B cell (primary cell): ENCODE measurements around the gene AQP9. TPM values are rescaled to one million over a fixed set of nuclear protein-coding genes. Genes with fewer than 3 reads are reported as not detected.

Source experiments
- ATAC-seq: fragments of 200-7000 bp; cut with Tn5 transposase; one replicate; pipeline ENCODE4 v1.10.0; 2021; ENCODE audit warnings: low read depth, mild to moderate bottlenecking, moderate number of reproducible peaks, moderate library complexity
- CTCF ChIA-PET: fragments of 350-600 bp; sonication (Branson Sonifier 250); formaldehyde crosslinking; loops from one replicate; lab custom pipeline; 2021; ENCODE audit warnings: antibody characterized with exemption, inconsistent platforms; lab: Charles Lee
- POLR2A ChIA-PET: fragments of 350-600 bp; sonication (Branson Sonifier 250); formaldehyde crosslinking; loops from one replicate; lab custom pipeline; 2021; ENCODE audit warnings: antibody characterized with exemption; lab: Charles Lee
- DNase-seq: peaks from one replicate; pipeline ENCODE4 v3.0.0; 2013
- H2AFZ ChIP-seq: 2 replicates; pipeline ENCODE4 v1.6.1; 2012; ENCODE audit warnings: mild to moderate bottlenecking, low read depth, low read length; ENCODE audit not compliant: insufficient read depth, poor library complexity, severe bottlenecking
- H3K27ac ChIP-seq, 2 donors: 1 replicate in 1 of 2; 2 replicates in 1 of 2; pipeline ENCODE4 v1.5.1; 2012 to 2013; ENCODE audit warnings: low read length in 2 of 2, mild to moderate bottlenecking in 2 of 2, moderate library complexity in 1 of 2
- H3K27me3 ChIP-seq, 4 experiments: fragments of 200-600 bp in 1 of 4; sonication (generic) in 1 of 4; replicated peaks in 1 of 4; 1 replicate in 2 of 4; 2 replicates in 2 of 4; pipeline versions ENCODE4 v1.6.1 to v1.7.0; 2013 to 2016; ENCODE audit warnings: low read length in 3 of 4, mild to moderate bottlenecking in 2 of 4, mixed read lengths in 1 of 4, moderate library complexity in 1 of 4; ENCODE audit not compliant: insufficient read depth in 4 of 4, control insufficient read depth in 3 of 4; ENCODE audit errors: control extremely low read depth in 1 of 4
- H3K36me3 ChIP-seq, 2 experiments: replicated peaks in 1 of 2; 1 replicate in 1 of 2; 2 replicates in 1 of 2; pipeline versions ENCODE4 v1.6.1 to v1.7.1; 2013; ENCODE audit warnings: low read length in 1 of 2; ENCODE audit not compliant: insufficient read depth in 2 of 2, control insufficient read depth in 1 of 2; ENCODE audit errors: control extremely low read depth in 1 of 2, extremely low read depth in 1 of 2
- H3K4me1 ChIP-seq, 2 donors: fragments of 200-600 bp in 1 of 2; sonication (generic) in 1 of 2; 1 replicate in 1 of 2; 2 replicates in 1 of 2; pipeline versions ENCODE4 v1.5.1 to v1.6.1; 2013 to 2017; ENCODE audit warnings: low read length in 2 of 2; ENCODE audit not compliant: control insufficient read depth in 2 of 2, insufficient read depth in 2 of 2
- H3K4me2 ChIP-seq: replicated peaks from 2 replicates; pipeline ENCODE3; 2012; ENCODE audit warnings: mild to moderate bottlenecking, low read depth, low read length; ENCODE audit not compliant: poor library complexity, severe bottlenecking
- H3K4me3 ChIP-seq, 5 experiments: fragments of 200-600 bp in 1 of 5; sonication (generic) in 1 of 5; 1 replicate in 3 of 5; 2 replicates in 2 of 5; pipeline versions ENCODE4 v1.5.1 to v1.7.0; 2011 to 2016; ENCODE audit warnings: low read length in 4 of 5, mild to moderate bottlenecking in 4 of 5, low read depth in 2 of 5, control low read depth in 1 of 5, moderate library complexity in 1 of 5; ENCODE audit not compliant: insufficient read depth in 1 of 5; ENCODE audit errors: control extremely low read depth in 1 of 5, extremely low read depth in 1 of 5
- H3K79me2 ChIP-seq: fragments of 200-600 bp; sonication (generic); one replicate; pipeline ENCODE4 v1.6.0; 2016; ENCODE audit warnings: low read length; ENCODE audit not compliant: control insufficient read depth, insufficient read depth
- H3K9ac ChIP-seq: fragments of 200-600 bp; sonication (generic); 2 replicates; pipeline ENCODE4 v1.6.1; 2017; ENCODE audit warnings: mild to moderate bottlenecking, low read length, moderate library complexity
- H3K9me3 ChIP-seq, 3 donors: one replicate each; pipeline versions ENCODE4 v1.6.1 to v1.7.1; 2013; ENCODE audit warnings: low read length in 2 of 3; ENCODE audit not compliant: control insufficient read depth in 2 of 3, insufficient read depth in 1 of 3; ENCODE audit errors: control extremely low read depth in 1 of 3
- H4K20me1 ChIP-seq: 2 replicates; pipeline ENCODE4 v1.6.0; 2012; ENCODE audit warnings: mild to moderate bottlenecking, low read length; ENCODE audit not compliant: insufficient read depth, control insufficient read depth, poor library complexity, severe bottlenecking
- H3K27ac Mint-ChIP-seq: one replicate; pipeline ENCODE4 v1.8.0; 2021; ENCODE audit warnings: mixed read lengths
- H3K27me3 Mint-ChIP-seq: one replicate; pipeline ENCODE4 v1.8.0; 2021; ENCODE audit warnings: mixed read lengths
- H3K4me1 Mint-ChIP-seq: one replicate; pipeline ENCODE4 v1.8.0; 2021; ENCODE audit warnings: mixed read lengths
- H3K4me3 Mint-ChIP-seq: one replicate; pipeline ENCODE4 v1.8.0; 2021; ENCODE audit warnings: mixed read lengths
- H3K9me3 Mint-ChIP-seq: one replicate; pipeline ENCODE4 v1.8.0; 2022; ENCODE audit warnings: mixed read lengths; ENCODE audit not compliant: insufficient read depth
- CTCF ChIP-seq: fragments of 200-600 bp; IDR thresholded peaks from one replicate; pipeline ENCODE4 v1.8.0; 2022; ENCODE audit warnings: antibody characterized with exemption, mild to moderate bottlenecking
- EZH2 ChIP-seq: IDR thresholded peaks from 2 replicates; pipeline ENCODE4 v1.6.1; 2012; ENCODE audit warnings: borderline replicate concordance, low read depth, mild to moderate bottlenecking, moderate library complexity, low read length; ENCODE audit not compliant: insufficient read depth, poor library complexity, severe bottlenecking
- WGBS: methylation state at CpG from one replicate; pipeline ENCODE4 v1.1.5; 2013; ENCODE audit warnings: missing lambda C conversion rate; ENCODE audit not compliant: insufficient coverage; 5-methylcytosine and 5-hydroxymethylcytosine counted together
- intact Hi-C: fragments of 100-400 bp; cut with micrococcal nuclease; formaldehyde crosslinking; loops from one replicate; pipeline ENCODE4 v1.10.0; 2022
- polyA minus RNA-seq: library from RNA; depleted of rRNA, polyadenylated mRNA; stranded (reverse); fragments of >200 nt; gene quantifications from 2 replicates; pipeline ENCODE4 v1.2.3, GENCODE V29; 2012
- polyA plus RNA-seq: library from polyadenylated mRNA; depleted of rRNA; stranded (reverse); fragments of >200 nt; gene quantifications from 2 replicates; pipeline ENCODE4 v1.2.3, GENCODE V29; 2012
- total RNA-seq, 2 donors: library from RNA; stranded (reverse); fragments of 120-200 nt in 1 of 2; gene quantifications; 1 replicate in 1 of 2; 2 replicates in 1 of 2; pipeline versions ENCODE4 v1.2.3 to v1.2.4, GENCODE V29; 2013 to 2022

AQP9 gene
- not detected in 2 replicates for total RNA-seq
- 1.2 TPM for total RNA-seq (2013)
- 0.10 and 0.17 TPM in 2 replicates for polyA plus RNA-seq
- polyA minus RNA-seq: 0.26 and 0.57 TPM in 2 replicates

- ChIA-PET POLR2A (no interaction called here), CTCF (no interaction called here)
- H3K4me1 ChIP-seq: no peaks in the 10 kb centered on the region
- no peak for DNase-seq
- Mint-ChIP-seq H3K4me3 (no peak within 1 kb of the TSS), H3K9me3 (no peaks in the 10 kb centered on the region), H3K27ac (no peak within 1 kb of the TSS), H3K4me1 (no peaks in the 10 kb centered on the region), H3K27me3 (peaks cover 6% of the 10 kb centered on the region)
- no peaks in the 10 kb centered on the region for H3K9me3 ChIP-seq
- ATAC-seq: no peak
- H4K20me1 ChIP-seq: no peaks in the 10 kb centered on the region
- intact Hi-C loops: no loop called here
- TF ChIP-seq EZH2 (no peak), CTCF (no peak)
- 83% methylated on average over 6 of the region's 7 CpGs for WGBS
- H3K36me3 ChIP-seq: no peaks in the 10 kb centered on the region
- no peak within 1 kb of the TSS for H3K9ac ChIP-seq
- H3K27ac ChIP-seq: no peak within 1 kb of the TSS
- no peaks in the 10 kb centered on the region for H3K79me2 ChIP-seq
- H3K27me3 ChIP-seq: peaks cover 0 to 5% (median 2%) of the 10 kb centered on the region in 4 experiments
- H3K4me2 ChIP-seq: no peak within 1 kb of the TSS
- peak within 1 kb of the TSS in 1 of 5 experiments; percentile 88 for H3K4me3 ChIP-seq
- H2AFZ ChIP-seq: no peak within 1 kb of the TSS
These were observed at the start of gene AQP9 for GRCh38 chr15:58138106-58138505. TSS of gene AQP9 (plus strand) at chr15:58138381. CDS start at chr15:58138566, 185 bp downstream.

- Histone ChIP-seq H3K9ac (no peak overlapping the region), H3K36me3 (no peaks in the 10 kb centered on the region), H3K4me3 (no peak overlapping the region), H3K9me3 (peaks cover 0 to 6% (median 0%) of the 10 kb centered on the region in 3 donors), H3K27me3 (no peaks in the 10 kb centered on the region), H3K27ac (no peak overlapping the region), H2AFZ (no peak overlapping the region), H3K79me2 (no peaks in the 10 kb centered on the region), H3K4me1 (no peaks in the 10 kb centered on the region), H4K20me1 (no peaks in the 10 kb centered on the region), H3K4me2 (no peak overlapping the region)
- H3K4me1 Mint-ChIP-seq: no peaks in the 10 kb centered on the region
- TF ChIP-seq EZH2: no peak
- no peak for TF ChIP-seq CTCF
- no peak overlapping the region for H3K27ac Mint-ChIP-seq
- POLR2A ChIA-PET: no interaction called here
- DNase-seq: no peak
- H3K4me3 Mint-ChIP-seq: no peak overlapping the region
- H3K27me3 Mint-ChIP-seq: peaks cover 2% of the 10 kb centered on the region
- ATAC-seq: no peak
- no CpG with 5 or more reads among the region's 2 CpGs for WGBS
- peaks cover 4% of the 10 kb centered on the region for H3K9me3 Mint-ChIP-seq
- intact Hi-C loops: no loop called here
- CTCF ChIA-PET: no interaction called here
These were observed 42.8 kb upstream of the AQP9 start for GRCh38 chr15:58095415-58095814.
